HG03175 (cell line): ENCODE results near the gene P3H4.

Experiments used
- ATAC-seq: cut with Tn5 transposase; IDR thresholded peaks from one replicate; pipeline ENCODE4 v1.9.1; 2021; ENCODE audit warnings: mild to moderate bottlenecking, moderate library complexity; ENCODE audit not compliant: unreplicated experiment

Gene P3H4

DNA sequence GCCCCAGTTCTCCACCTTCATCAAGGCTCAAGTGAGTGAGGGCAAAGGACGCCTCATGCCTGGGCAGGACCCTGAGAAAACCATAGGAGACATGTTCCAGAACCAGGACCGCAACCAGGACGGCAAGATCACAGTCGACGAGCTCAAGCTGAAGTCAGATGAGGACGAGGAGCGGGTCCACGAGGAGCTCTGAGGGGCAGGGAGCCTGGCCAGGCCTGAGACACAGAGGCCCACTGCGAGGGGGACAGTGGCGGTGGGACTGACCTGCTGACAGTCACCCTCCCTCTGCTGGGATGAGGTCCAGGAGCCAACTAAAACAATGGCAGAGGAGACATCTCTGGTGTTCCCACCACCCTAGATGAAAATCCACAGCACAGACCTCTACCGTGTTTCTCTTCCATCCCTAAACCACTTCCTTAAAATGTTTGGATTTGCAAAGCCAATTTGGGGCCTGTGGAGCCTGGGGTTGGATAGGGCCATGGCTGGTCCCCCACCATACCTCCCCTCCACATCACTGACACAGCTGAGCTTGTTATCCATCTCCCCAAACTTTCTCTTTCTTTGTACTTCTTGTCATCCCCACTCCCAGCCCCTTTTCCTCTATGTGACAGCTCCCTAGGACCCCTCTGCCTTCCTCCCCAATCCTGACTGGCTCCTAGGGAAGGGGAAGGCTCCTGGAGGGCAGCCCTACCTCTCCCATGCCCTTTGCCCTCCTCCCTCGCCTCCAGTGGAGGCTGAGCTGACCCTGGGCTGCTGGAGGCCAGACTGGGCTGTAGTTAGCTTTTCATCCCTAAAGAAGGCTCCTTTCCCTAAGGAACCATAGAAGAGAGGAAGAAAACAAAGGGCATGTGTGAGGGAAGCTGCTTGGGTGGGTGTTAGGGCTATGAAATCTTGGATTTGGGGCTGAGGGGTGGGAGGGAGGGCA lies 10.7 kb upstream of the P3H4 start:
- no peak for ATAC-seq

DNA sequence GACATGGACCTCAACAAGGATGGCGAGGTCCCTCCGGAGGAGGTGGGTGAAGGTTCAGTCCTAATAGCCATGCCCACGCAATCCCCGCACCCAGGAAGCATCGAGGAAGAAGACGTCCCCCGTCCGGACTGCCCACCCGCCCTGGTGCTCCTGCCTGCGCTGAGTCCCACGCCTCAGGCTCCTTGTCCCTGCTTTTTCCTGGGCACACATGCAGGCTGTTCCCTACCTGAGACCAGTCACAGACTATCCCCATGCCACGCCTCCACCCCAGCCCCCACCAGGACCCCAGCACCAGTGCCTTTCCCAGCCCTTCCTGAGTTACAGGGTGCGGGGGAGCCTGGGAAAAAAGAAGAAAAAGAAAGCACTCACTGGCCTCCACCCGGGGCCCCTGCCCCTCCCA lies 10.0 kb upstream of the P3H4 start:
- no peak for ATAC-seq

DNA sequence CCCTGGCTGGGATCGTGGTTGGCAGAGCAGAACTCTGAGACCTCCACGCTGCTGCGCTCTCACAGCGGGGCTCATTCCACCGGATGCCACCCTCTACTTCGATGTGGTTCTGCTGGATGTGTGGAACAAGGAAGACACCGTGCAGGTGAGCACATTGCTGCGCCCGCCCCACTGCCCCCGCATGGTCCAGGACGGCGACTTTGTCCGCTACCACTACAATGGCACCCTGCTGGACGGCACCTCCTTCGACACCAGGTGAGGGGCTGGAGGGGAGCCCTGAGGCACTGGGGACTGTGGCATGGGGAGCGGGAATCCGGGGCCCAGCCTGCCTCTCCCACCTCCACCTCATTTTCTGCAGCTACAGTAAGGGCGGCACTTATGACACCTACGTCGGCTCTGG lies 6.3 kb upstream of the P3H4 start:
- ATAC-seq: no peak

DNA sequence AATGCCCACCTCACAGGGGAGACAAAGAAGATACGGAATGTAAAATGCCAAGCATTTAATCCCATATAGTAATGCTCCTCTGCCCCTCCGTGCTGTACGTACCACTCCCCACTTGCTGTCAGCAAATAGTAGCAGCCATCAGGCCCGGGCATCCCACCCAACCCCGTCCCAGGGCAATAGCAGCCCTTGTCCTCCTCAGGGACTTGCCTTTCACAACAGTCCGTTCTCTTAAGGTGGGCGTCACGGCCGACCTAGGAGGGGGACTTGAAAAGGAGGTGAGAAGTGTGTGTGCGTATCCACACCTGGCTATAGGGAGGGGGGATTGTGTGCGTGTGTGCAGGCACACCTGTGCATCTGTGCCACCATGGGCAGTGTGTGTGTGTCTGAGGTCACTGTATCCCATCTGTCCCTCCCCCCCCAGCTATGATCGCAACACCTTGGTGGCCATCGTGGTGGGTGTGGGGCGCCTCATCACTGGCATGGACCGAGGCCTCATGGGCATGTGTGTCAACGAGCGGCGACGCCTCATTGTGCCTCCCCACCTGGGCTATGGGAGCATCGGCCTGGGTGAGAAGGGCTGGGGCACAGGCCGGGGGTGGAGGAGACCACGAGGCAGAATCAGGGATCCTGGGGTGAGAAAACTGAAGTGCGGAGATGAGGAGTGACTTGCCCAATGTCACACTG lies 5.0 kb upstream of the P3H4 start:
- ATAC-seq: no peak

DNA sequence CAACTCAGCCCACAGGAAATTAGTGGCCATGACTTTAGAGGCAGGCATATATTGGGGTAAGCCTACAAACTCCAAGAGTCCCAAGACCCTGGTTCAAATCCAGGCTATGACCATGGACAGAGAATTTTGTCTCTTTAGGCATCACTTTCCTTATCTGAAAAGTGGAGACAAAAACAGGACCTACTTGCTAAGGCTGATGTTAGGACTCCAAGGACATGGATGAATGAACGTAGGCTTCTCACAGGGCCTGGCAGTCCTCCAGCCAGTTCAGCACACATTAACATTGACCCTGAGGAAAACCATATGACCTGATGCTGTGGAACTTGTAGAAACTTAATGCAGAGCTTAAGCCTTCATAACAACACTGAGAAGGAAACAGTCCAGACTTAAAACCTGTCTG lies 2.4 kb upstream of the P3H4 start:
- ATAC-seq: no peak

DNA sequence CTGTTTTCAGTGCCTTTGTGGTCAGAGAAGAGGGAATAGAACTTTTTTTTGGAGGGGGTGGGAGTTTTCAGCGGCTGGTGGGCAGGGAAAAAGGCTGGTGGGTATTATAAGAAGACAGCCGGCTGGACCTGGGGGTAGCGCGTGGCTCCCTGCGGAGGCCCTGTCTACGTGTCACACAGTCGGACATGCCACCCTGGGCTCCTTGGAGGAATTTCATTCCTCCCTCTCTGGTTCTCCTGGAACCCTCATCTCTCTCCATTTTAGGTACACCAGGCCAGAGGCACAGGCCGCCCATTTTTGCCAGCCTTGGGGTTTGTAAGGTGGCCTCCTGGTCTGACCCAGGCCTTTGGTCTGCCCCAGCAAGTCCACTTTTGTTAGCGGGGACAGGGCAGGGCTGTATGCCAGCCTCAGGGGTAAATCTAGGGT lies 2.0 kb upstream of the P3H4 start:
- no peak for ATAC-seq

DNA sequence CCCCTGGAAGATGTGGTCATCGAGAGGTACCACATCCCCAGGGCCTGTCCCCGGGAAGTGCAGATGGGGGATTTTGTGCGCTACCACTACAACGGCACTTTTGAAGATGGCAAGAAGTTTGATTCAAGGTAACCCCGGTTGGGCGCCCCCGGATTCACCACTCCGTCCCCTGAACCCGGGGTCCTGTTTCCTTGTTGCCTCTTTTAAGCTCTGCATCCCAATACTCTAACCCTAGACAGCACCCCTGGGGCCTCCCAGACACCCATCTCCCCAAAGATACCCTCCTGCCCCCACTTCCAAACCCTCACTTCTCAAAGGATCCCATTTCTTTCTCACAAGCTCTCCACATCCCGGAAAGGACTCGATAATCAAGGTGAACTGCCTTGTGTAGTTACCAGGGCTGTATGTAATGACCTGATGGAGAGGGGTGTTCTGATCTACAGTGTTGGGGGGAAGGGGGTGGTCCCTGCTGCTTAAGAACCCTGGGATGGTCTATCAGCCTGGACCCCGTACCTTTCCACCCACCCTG lies 1.5 kb upstream of the P3H4 start:
- ATAC-seq: no peak

DNA sequence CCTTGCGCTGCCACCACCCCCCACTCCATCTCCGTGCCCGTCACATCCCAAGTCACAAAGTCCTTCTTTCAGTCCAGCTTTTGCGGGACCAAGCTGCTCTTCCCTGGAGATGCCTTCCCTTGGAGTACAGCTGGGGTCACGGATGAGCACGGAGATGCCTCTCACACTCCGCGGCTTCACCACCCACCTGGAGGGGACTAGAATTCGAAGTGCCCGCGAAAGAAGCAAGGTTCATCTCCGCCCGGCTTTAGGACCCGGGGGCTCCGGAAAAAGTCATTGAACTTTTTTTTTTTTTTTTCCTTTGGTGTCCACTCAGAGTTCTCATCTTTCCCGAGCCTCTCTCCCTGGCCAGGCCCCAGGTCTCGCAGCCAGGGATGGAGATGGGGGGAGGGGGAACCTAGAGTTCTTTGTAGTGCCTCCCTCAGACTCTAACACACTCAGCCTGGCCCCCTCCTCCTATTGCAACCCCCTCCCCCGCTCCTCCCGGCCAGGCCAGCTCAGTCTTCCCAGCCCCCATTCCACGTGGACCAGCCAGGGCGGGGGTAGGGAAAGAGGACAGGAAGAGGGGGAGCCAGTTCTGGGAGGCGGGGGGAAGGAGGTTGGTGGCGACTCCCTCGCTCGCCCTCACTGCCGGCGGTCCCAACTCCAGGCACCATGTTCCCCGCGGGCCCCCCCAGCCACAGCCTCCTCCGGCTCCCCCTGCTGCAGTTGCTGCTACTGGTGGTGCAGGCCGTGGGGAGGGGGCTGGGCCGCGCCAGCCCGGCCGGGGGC lies 817 bp upstream of the P3H4 start, which contains the start of gene FKBP10:
Gene FKBP10 (plus strand): TSS at position 624 of the 771 bp plus-strand sequence. CDS start 31 bp downstream, at position 655.
- no peak for ATAC-seq

DNA sequence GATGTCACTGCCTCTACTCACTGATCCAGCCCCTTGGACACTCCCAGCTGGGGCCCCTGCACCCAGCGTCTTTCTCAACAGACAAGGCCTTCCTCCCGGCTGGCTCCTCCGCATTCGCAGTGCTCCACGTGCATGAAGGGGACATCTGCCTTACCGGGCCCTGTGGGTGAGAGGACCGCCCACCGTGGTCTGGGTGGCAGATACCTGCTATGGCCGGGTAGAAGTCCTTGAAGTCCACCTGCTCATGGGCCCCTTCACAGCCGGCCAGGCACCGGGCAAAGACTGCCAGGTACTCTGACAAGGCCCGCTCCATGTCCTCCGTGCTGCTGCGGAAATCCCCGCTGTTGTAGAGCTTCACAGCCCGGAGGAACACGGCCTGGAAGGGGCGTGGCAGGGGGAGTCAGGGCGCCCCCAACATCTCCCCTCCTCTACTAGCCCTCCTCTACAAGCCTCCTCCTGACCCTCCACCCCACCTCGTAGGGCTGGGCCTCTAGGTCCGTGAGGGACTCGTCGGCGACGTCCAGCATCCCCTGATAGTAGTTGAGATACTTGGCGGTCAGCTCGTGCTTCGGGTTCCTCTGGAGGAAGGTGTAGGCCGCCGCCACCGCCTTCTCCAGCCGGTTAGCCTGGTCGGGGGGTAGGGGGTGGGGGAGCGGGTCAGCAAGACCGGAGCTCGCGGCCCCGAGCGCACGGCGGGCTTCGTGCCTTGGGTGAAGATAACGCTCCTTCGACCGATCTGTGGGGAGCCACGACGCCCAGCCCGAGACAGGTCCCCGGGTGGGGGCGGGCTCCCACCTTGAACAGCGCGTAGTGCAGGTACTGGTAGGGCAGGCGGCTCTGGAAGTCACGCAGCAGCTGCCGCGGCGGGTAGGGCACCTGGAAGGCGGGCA lies 845 bp downstream of the P3H4 start:
- ATAC-seq: no peak

DNA sequence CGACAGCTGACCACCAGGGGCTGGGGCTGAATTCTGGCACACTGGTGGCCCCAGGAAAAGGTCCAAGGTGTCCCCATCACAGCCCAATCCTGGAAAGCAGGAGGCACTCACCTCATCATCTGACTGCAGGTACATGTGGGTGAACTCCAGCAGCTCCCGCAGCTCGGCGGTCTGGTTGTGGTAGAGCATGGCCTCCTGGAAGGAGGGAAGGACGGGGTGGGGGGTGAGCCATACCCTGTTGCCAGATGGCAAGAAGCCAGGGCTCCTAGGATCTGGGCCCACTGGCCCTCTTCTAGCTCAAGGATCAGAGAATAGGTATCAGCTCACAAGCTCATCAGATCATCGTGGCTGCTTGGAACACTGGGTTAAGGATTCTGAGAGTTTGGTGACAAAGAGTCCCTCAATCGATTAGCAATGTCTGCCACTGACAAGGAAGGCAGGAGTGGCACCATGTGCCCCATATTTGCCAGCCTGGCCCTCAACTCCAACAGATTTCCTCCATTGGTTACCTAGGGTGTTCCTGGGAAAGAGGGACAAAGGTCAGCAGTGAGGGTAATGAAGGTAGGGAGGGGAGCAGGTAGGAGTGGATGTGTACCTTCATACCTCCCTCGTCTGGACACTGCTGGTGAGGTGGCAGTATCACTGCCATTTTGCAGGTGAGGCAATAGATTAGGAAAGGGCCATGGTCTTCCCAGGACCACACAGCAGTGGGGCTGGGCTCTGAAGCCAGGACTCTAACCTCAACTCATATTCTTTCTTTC lies 4.9 kb downstream of the P3H4 start:
- ATAC-seq: no peak

DNA sequence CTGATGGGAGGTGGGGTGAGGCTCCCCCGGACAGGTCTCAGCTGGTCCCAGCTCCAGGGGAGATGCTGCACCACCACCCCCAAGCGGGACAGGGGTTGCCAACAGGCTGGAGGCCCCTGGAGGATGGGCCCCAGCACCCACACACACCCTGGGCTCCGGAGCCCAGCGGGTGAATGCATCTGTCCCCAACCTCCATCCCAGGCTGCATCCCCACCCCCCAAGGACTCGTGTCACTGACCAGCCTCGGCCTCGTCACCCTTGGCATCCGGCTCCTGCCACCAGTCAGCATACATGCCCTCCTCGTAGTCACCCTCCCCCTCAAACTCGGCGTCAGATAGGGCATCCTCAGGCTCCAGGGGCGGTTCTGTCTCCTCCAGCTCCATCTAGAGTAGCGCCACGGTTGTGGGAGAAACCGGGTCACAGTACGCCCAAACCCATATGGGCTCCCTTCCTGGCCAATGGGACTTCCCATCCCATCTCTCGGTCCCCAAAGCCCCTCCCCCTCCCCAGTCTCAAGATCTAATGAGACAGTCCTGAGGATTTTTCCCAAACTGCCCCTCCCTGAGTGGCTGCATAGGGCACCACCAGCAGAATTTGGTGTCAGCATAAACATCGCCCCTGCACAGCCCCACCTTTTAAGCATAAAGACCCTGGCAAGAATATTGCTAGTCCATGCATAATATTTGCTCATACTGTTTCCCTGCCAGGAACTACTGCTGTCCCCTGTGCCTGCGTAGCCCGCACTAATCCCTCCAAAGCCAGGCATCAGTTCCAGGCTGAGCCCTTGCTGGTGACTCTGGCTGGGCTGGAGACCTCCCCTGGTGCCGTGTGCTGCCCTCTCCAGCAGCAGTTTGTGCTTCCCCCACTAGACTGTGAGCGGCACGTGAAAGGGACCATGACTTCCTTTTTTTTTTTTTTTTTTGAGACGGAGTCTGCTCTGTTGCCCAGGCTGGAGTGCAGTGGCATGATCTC lies 8.4 kb downstream of the P3H4 start:
- ATAC-seq: no peak

DNA sequence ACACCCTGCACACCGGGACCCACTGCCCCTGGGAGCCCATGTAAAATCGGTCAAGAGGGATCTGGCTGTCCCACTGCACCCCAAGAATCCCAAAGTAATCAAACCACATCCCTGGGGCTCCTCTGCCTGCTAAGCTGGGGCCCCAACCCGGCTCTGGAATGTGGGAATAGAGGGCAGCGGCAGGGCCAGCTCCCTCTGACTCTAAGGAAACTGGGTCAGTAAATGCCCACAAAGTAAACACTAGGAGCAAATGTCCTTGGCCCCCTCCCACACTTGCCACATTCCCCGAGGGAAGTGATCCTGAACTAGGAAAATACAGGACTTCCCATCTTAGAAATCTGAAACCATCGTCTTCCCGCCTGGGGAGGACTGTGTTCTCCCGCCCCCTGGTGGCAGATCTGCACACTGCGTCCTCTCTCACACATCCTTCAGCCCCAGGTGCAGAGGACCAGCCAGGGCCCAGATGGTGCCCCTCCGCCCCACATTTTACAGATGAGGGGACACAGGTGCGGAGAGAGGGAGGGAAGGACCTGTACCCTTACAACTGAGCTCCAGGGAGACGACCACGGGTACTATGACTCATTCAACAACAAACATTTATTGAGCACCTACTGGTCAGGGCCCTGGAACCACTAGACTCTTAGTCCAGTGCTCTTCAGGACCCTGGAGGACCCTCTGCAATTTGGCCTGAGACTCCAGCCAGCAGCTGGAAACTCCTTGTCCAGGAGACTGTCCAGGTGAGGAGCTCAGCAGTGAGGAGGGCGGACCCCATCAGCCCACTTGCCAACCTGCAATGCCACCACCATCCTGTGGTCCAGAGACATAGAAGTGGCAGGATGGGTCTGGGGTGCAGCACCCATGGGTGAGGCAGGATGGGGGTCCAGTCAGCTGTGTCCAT lies 10.1 kb downstream of the P3H4 start:
- no peak for ATAC-seq

DNA sequence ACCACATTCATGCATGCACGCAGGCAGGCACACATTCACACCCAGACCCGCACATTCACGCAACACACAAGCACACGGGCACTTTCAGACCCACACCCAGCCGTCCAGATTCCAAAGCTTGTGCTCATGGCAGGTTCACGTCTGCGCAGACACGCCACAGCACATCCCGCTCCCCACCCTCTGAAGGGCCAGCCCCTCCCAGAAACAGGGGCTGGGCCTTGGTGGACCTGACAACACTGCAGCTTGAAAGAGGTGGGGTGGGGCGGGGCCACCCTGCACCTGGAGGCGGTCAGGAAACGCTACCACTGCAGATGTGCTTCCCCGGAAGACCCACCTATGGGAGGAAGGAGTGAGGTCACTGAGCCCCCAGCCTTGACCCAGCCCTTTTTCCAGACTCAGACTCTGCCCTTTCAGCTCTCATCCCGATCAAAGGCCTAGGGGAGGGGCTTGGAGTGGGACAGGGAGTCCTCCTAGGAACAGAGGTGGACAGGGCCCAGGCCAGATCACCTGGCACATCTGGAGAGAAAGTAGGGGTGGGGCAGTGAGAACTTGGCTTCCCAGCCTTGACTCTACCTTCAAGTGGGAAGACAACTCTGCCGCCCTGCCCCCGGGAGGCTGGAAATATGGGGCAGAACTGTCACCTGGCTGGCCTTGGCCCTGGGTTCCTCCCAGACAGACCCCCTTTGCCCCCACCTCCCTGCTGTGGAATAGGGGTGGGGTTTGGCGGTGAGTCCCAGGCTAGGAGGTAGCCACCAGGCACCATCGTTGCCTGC lies 11.0 kb downstream of the P3H4 start:
- ATAC-seq: no peak

DNA sequence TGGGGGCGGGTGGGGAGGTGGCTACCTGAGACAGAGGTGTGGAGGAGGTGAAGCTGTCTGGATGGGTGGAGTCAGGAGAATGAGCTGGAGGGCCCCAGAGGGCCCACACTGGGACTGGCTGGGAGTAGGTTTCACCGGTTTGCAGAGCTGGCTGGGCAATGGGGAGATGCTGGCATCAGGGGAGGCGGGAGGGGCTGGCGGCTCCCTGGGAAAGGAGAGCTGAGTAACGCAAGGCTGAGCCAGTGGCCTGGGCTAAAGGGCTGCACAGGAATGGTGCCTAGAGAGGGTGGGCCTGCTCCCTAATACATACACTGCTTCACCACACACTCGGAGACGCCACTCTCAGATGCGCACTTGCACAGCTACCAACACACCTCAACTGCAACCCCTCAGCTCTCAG lies 12.4 kb downstream of the P3H4 start:
- no peak for ATAC-seq

DNA sequence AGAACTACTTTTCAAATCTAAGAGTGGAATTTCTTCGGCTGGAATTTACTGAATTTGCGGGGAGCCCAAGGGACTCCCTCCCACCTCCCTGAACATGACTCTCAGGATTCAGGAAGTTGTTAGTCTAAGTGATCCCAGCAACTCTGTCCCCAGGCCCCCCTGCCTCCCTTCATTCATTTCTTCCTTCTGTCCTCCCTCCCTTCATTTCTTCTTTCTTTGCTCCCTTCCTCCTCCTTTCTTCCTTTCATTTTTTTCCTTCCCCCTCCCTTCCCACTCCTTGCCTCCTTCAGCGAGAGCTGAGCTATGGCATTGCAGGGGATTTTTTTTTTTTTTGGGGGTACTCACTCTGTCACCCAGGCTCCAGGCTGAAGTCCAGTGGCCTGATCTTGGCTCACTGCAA lies 14.4 kb downstream of the P3H4 start:
- no peak for ATAC-seq

DNA sequence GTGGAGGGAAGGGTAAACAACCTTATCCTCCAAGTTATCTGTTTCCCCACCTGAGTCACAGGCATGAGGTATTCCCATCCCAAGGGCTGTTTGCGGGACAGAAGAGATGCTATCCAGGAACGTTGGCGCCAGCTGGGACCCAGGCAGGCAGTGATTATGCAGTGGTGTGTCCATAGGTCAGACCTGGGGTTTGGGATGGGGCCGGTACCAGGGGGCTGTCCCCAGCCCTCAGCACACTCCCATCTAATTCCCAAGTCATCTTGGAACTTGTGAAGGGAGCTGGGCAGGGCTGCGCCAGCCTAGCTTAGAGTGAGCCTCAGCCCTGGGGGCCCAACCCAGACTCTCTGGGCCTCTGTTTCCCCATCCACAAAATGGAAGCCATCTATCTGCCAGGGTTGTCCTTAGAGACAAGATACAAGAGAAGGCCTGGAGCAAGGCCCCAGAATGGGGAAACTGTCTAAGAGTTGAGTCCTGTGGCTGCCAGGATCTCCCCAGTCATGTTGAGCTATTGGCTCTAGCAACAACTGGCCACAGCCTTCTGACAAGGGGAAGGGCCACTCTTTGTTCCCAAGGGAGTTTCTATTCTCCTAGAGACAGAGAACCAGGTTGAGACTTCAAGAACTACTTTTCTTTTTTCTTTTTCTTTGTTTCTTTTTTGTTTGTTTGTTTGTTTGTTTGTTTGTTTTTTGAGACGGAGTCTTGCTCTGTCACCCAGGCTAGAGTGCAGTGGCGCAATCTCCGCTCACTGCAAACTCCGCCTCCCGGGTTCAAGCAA lies 15.4 kb downstream of the P3H4 start:
- no peak for ATAC-seq
